ENCODE data around the gene TMOD4. TPM values are rescaled to one million over a fixed set of nuclear protein-coding genes. Genes with fewer than 3 reads are reported as not detected.

TMOD4 gene
- total and polyA plus RNA-seq, 7 donors: 17.6 to 434 (median 274) TPM

DNA sequence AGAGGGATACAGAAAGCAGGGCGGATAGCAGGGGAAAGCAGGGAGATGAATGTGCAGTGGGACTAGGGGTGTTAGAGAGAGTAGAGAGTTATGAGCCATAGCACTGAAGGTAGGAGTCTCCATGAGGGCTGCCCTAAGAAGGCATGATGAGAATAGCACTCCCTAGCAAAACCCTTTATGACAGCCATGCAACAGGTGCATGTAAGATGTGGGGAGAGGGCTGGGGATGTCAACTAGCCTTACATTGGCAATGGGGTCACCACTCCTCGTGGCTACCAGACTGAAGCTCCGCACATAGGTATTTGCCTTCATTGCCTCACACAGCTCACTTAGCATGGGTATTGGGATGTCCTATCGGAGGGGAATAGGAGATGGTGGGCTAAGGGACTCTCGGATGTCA, 4.6 kb downstream of the TMOD4 start:
- Histone ChIP-seq H3K27me3 (ENCODE audit: insufficient read depth in 3 of 3, low read length in 2 of 3) (no peaks in the 10 kb centered on the region), H3K4me3 (peak overlapping the region; percentile 79), H3K36me3 (ENCODE audit: insufficient read depth in 1 of 2, low read depth in 1 of 2) (peaks cover 2 to 63% of the 10 kb centered on the region in 2 donors), H3K9me3 (no peaks in the 10 kb centered on the region), H3K27ac (peak overlapping the region; percentile 92), H3K4me1 (peaks cover 49% of the 10 kb centered on the region)
- DNase-seq: no peak
- WGBS, 3 donors: 35 to 77% (median 41%) methylated on average over 5 of the region's 5 CpGs
- no peak for ATAC-seq
- TF ChIP-seq, protein P1, sequence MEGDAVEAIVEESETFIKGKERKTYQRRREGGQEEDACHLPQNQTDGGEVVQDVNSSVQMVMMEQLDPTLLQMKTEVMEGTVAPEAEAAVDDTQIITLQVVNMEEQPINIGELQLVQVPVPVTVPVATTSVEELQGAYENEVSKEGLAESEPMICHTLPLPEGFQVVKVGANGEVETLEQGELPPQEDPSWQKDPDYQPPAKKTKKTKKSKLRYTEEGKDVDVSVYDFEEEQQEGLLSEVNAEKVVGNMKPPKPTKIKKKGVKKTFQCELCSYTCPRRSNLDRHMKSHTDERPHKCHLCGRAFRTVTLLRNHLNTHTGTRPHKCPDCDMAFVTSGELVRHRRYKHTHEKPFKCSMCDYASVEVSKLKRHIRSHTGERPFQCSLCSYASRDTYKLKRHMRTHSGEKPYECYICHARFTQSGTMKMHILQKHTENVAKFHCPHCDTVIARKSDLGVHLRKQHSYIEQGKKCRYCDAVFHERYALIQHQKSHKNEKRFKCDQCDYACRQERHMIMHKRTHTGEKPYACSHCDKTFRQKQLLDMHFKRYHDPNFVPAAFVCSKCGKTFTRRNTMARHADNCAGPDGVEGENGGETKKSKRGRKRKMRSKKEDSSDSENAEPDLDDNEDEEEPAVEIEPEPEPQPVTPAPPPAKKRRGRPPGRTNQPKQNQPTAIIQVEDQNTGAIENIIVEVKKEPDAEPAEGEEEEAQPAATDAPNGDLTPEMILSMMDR (IDR thresholded peaks at IDR 0.05): no peak
- intact Hi-C loops (cut with DNase I): no loop called here

DNA sequence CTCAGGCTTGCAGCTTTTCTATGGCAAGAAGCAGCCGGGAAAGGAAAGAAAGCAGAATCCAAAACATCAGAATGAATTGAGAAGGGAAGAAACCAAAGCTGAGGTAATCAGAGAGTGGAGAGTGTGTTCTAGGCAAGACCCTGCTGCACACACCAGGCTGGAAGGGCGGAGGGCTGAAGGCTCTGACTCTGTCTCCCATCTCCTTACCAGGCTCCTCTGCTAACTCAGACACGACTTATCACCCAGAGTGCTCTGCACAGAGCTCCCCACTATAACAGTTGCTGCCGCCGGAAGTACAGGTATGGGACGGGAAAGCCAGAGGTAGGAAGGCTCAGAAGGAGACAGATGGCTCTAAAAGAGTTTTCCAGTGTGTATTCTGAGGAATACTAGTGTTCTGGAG, 8.7 kb downstream of the TMOD4 start:
- DNase-seq (no peak), ATAC-seq (no peak)
- no peaks in the 10 kb centered on the region for H3K9me3 ChIP-seq
- no peaks in the 10 kb centered on the region for H3K27me3 ChIP-seq (ENCODE audit: insufficient read depth in 3 of 3, low read length in 2 of 3)
- H3K4me3 ChIP-seq: peak overlapping the region; percentile 80
- peak overlapping the region; percentile 92 for H3K27ac ChIP-seq
- TF ChIP-seq, protein P1 (IDR thresholded peaks at IDR 0.05): no peak
- peaks cover 59% of the 10 kb centered on the region for H3K4me1 ChIP-seq
- intact Hi-C loops (cut with DNase I): no loop called here
- peaks cover 2 to 44% of the 10 kb centered on the region in 2 donors for H3K36me3 ChIP-seq (ENCODE audit: insufficient read depth in 1 of 2, low read depth in 1 of 2)
- 73 to 84% (median 73%) methylated on average over 6 of the region's 6 CpGs for WGBS, 3 donors

DNA sequence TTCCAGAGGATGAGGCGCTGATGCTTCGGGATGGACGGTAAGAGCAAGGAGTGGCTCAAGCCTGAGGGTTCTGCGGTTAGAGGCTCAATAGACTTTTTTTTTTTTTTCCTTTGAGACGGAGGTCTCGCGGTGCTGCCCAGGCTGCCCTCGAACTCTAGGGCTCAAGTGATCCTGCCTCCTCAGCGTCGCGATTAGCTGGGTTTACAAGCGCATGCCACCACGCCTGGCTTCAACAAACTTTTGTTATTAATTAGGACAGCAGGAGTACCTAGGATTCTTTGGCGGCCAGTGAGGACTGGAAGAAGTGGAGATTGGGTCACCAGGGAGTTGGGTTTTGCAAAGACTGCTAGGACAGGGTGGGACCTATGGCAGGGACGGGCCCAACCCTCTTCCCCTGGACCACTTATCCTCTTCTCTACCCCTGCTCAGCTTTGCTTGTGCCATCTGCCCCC, 9.2 kb downstream of the TMOD4 start:
- no peak for DNase-seq
- Histone ChIP-seq H3K27me3 (ENCODE audit: insufficient read depth in 3 of 3, low read length in 2 of 3) (no peaks in the 10 kb centered on the region), H3K9me3 (no peaks in the 10 kb centered on the region), H3K4me1 (peaks cover 54% of the 10 kb centered on the region), H3K36me3 (ENCODE audit: insufficient read depth in 1 of 2, low read depth in 1 of 2) (peaks cover 3 to 44% of the 10 kb centered on the region in 2 donors), H3K27ac (peak overlapping the region; percentile 92), H3K4me3 (peak overlapping the region; percentile 80)
- intact Hi-C loops (cut with DNase I): no loop called here
- TF ChIP-seq, protein P1 (IDR thresholded peaks at IDR 0.05): no peak
- WGBS, 3 donors: 0 to 3% (median 2%) methylated on average over 15 of the region's 15 CpGs
- ATAC-seq: peak in 3 of 4 donors; percentile 0 to 8 (median 7)

DNA sequence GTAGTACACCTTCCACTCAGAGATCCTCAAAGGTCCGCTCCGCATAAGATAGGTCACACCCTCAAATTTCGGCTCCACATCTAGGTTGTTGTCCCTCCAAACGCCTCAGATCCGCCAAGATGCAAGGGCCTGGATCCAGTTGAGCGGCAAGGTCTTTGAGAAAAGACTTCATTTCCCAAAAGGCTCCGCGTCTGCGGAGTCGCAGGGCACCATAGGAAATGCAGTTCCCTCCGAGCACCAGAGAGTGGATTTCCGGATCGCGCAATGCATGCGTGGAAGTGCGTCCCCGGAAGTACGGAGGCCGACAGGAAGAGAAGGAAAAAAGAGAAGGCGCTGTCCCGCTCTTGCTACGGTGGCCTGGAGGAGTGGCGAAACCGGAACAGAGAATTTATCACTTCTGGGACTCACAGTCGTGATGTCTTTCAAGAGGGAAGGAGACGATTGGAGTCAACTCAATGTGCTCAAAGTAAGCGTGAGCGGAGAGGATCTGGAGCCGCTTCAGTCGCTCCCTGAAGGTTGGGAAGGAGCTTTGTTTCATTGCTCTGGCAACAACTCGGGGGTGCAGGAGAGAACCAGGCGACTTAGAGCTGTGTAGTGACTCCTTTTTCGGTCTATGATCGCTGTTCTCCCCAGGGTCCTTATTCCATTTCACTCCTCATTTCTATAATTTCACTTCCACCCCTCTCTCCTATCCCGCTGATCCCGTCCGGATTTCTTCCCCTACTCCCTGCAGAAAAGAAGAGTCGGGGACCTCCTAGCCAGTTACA, 9.9 kb downstream of the TMOD4 start, which contains the start of the genes LYSMD1 and SCNM1:
LYSMD1 (minus strand) TSS at position 165 of the 767 bp plus-strand sequence. CDS start 644 bp downstream, outside the sequence.
SCNM1 (plus strand) TSS at position 407 of the 767 bp plus-strand sequence; CDS start at position 416, 9 bp downstream.
- 0 to 1% (median 0%) methylated on average over 38 of the region's 38 CpGs for WGBS, 3 donors
- TF ChIP-seq, protein P1 (IDR thresholded peaks at IDR 0.05): no peak
- ATAC-seq: peak; percentile 84 to 89 (median 85)
- peak; percentile 97 to 98 for DNase-seq
- Histone ChIP-seq H3K4me1 (peaks cover 48% of the 10 kb centered on the region), H3K4me3 (peak within 1 kb of the TSS; percentile 80), H3K9me3 (no peaks in the 10 kb centered on the region), H3K27ac (peak within 1 kb of the TSS; percentile 92), H3K27me3 (ENCODE audit: insufficient read depth in 3 of 3, low read length in 2 of 3) (no peaks in the 10 kb centered on the region), H3K36me3 (ENCODE audit: insufficient read depth in 1 of 2, low read depth in 1 of 2) (peaks cover 5 to 41% of the 10 kb centered on the region in 2 donors)
- intact Hi-C loops (cut with DNase I): no loop called here
